Measurements from ENCODE around the gene DLL4.

- TF ChIP-seq HDGF (IDR thresholded peaks at IDR 0.05; ENCODE audit: borderline replicate concordance) (no peak), SUZ12 (IDR thresholded peaks at IDR 0.05) (no peak), FOXM1 (IDR thresholded peaks at IDR 0.05; ENCODE audit: borderline replicate concordance) (no peak), PKNOX1 (IDR thresholded peaks at IDR 0.05) (no peak), LEF1 (IDR thresholded peaks at IDR 0.05; ENCODE audit: borderline replicate concordance) (no peak), FOXK2 (IDR thresholded peaks at IDR 0.05) (no peak)
These were observed 36.6 kb upstream of the DLL4 start for GRCh38 chr15:40892447-40893012.
